Fibroblast of the conjunctiva (primary cell): ENCODE measurements around the gene POP5.
A peak's percentile ranks its signal among the peaks of the same experiment; 100 is the strongest.
"Not testable (repeated sequence)": the region's sequence is repeated elsewhere in the genome, so short reads cannot be mapped to it uniquely, and the experiment has no call there.

Experiments used
- DNase-seq: peaks from one replicate; pipeline ENCODE4 v3.0.0-alpha.2; 2010; ENCODE audit warnings: low read depth

The POP5 gene

GRCh38 chr12:120536064-120536791 is 45.0 kb downstream of the POP5 start:
- no peak for DNase-seq

DNA sequence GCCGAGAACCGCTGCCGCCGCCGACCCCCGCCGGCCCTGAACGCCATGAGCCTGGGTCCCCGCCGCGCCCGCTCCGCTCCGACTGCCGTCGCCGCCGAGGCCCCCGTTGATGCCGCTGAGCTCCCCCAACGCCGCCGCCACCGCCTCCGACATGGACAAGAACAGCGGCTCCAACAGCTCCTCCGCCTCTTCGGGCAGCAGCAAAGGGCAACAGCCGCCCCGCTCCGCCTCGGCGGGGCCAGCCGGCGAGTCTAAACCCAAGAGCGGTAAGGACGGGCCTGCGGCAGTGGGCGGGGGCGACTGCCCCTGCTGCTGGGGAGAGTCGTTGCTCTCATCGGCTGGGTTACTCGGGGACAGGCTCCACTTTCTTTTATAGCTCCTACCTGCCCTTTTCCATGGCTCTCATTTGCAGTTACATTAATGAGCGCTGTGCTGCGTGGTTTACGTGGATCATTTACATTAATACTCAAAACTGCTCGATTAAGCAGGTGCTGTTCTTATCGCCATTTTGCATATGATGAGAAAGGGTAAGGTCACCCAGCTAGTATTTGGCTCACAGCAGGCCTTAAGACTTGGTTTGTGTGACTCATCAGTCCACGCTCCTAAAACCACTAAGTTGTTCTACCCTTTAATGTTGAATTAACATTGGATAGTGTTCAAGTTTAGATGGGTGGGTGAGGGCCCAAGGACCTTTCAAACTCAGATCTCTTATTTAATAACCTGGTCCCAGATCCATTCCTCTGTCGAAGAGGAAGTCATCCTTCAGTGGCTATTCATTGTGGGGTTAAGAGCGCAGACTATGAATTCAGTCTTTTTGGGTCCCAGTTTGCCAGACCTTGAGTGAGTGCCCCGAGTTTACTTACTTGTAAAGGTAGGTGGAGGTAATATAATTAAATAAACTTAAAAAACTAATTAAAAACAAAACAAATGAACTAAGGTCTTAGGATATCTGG is 46.2 kb downstream of the POP5 start:
- DNase-seq, result peak; percentile 69

- peak; percentile 80 for DNase-seq
Measured at GRCh38 chr12:120534203-120534702, 46.9 kb downstream of the POP5 start, which contains the start of gene RNF10. RNF10 (plus strand) TSS chr12:120534356; CDS start chr12:120534812, 456 bp downstream.

DNA sequence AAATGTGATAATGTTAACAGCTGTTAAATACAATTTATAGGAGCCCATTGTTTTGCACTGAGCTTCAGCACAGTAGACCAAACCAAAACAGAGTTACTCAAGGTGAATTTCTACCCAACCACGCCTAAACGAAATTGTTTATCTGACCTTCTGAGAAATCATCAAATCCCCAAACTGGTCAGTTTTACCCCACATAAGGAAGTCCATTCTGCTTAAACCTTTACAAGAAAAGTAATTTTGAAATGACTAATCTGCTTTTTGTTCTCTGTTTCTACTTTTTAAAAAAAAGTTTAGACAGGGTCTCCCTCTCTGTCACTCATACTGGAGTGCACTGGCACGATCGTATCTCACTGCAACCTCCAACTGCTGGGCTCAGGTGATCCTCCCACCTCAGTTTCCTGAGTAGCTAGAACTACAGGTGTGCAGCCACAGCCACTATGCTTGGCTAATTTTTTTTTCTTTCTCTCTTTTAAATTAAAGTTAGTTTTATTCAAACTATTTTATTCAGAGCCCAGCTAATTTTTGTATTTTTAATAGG is 48.4 kb downstream of the POP5 start:
- no peak for DNase-seq

DNA sequence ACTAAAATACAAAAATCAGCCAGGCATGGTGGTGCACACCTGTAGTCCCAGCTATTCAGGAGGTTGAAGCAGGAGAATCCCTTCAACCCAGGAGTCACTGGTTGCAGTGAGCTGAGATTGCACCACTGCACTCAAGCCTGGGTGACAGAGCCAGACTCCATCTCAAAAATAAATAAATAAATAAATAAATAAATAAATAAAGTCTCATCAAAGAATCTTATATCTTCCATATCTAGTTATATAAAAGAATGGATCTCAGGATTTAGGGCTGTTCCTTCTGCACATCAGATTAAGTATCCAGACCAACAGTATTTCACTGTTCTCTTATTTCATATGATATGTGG is 50.8 kb downstream of the POP5 start:
- DNase-seq, result not testable (repeated sequence)

DNA sequence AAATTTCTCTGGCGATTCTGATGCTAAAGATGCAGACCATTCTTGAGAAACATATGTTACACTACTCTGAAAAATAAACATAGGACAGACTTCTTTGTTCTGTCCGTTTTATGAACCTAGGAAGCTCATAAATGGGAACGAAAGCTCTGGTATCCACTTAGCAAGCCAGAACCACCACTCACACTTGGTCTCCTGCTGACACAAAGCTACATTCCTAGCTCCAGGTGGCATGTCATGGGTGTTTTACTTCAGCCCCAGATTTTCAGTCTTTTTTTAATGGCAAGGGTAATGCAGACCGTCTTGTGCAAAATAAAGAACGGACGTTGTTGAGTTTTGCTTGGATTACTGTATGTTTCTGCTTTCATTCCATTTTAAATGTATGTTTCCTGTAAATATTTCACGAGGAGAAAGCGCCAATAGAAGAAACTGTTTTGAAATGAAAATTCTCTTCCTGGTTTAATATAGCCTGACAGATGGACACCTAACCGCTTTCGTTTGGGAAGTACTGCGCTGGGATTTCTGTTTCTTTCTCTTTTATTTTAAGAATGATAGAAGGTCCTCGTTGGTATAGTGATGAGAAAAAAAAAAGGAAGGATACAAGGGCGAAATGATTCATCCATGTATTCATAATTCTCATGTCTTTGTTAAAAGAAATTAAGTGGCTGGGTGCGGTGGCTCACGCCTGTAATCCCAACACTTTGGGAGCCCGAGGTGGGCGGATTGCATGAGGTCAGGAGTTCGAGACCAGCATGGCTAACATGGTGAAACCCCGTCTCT is 51.4 kb downstream of the POP5 start:
- DNase-seq, result no peak

GRCh38 chr12:120528861-120529525 is 52.2 kb downstream of the POP5 start, which contains the start of gene COQ5:
COQ5 (minus strand) TSS chr12:120529158; CDS start chr12:120529141, 17 bp downstream.
- peak; percentile 65 for DNase-seq
